SK-N-MC (cell line): ENCODE results near the gene RAVER1.

Source experiments
- EZH2 ChIP-seq: fragments of 200-600 bp; sonication (generic); IDR thresholded peaks from one replicate; pipeline ENCODE4 v1.6.1; 2017; ENCODE audit warnings: antibody characterized with exemption
- FOXP2 ChIP-seq: optimal IDR thresholded peaks from 2 replicates; pipeline ENCODE3; 2011; ENCODE audit warnings: mild to moderate bottlenecking, moderate library complexity; ENCODE audit not compliant: insufficient read depth; ENCODE audit errors: extremely low read length, control extremely low read depth
- POLR2AphosphoS5 ChIP-seq: IDR thresholded peaks from 2 replicates; pipeline ENCODE4 v1.6.1; 2012; ENCODE audit warnings: mild to moderate bottlenecking, low read depth, low read length, borderline replicate concordance

GRCh38 chr19:10321874-10322835 is 11.2 kb downstream of the RAVER1 start:
- TF ChIP-seq EZH2 (no peak), POLR2AphosphoS5 (no peak; the same call in 1 of the 2 replicates), FOXP2 (no peak)
